ENCODE measurements around the gene SNX27.
"Not testable (repeated sequence)": the region's sequence is repeated elsewhere in the genome, so short reads cannot be mapped to it uniquely, and the experiment has no call there.

Gene SNX27

GRCh38 chr1:151612501-151613281 is 841 bp downstream of the SNX27 start:
- FAIRE-seq, result no peak

GRCh38 chr1:151613282-151613780 is 1.5 kb downstream of the SNX27 start:
- FAIRE-seq (no peak), DNase-seq (ENCODE audit: insufficient read length, low spot score) (no peak)
- no peak for TF ChIP-seq CTCF (IDR thresholded peaks at IDR 0.05; ENCODE audit: insufficient read depth, missing control alignments)

More at GRCh38 chr1:151612501-151613281, 841 bp downstream of the SNX27 start:
- no peak for DNase-seq (ENCODE audit: insufficient read length, low spot score)
- TF ChIP-seq CTCF (IDR thresholded peaks at IDR 0.05; ENCODE audit: insufficient read depth, missing control alignments), result no peak

- peak; percentile 16 for FAIRE-seq
These were observed 4.1 kb downstream of the SNX27 start for GRCh38 chr1:151615711-151616504.

DNA sequence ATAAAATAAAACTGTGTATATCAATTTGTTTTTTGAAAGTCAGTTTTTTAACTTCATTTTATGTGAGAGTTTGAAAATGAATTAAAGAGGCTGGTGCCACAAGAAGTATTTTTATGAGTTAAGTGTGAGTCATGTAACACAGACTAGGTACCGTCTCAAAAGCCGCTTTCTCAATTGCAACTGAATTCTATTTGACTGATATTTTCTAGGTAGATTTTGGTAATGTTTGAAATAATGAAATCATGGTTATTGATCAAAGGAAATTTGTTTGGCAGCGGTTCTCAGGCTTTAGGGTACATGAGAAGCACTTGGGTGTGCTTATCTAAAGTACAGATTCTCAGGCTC is 4.6 kb downstream of the SNX27 start:
- FAIRE-seq (no peak), DNase-seq (ENCODE audit: insufficient read length, low spot score) (no peak)
- no peak for TF ChIP-seq CTCF (IDR thresholded peaks at IDR 0.05; ENCODE audit: insufficient read depth, missing control alignments)

More at GRCh38 chr1:151615711-151616504, 4.1 kb downstream of the SNX27 start:
- DNase-seq (ENCODE audit: insufficient read length, low spot score), result no peak
- no peak for TF ChIP-seq CTCF (IDR thresholded peaks at IDR 0.05; ENCODE audit: insufficient read depth, missing control alignments)

DNA sequence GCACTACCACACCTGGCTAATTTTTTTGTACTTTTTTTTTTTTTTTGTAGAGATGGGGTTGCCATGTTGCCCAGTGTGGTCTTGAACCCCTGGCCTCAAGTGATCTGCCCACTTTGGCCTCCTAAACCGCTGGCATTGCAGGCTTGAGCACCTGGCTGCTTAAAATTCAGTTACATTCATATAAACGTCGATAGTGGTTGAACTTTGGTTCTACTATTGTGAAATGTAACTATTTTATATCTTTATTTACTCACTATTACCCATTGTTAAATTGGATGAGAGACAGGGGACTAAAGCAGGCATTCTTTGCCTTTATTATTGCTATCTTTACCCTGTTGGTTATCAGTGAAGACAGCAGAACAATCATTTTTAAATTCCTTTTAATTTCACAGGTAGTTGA is 6.2 kb downstream of the SNX27 start:
- DNase-seq (ENCODE audit: insufficient read length, low spot score) (no peak), FAIRE-seq (no peak)
- no peak for TF ChIP-seq CTCF (IDR thresholded peaks at IDR 0.05; ENCODE audit: insufficient read depth, missing control alignments)

DNA sequence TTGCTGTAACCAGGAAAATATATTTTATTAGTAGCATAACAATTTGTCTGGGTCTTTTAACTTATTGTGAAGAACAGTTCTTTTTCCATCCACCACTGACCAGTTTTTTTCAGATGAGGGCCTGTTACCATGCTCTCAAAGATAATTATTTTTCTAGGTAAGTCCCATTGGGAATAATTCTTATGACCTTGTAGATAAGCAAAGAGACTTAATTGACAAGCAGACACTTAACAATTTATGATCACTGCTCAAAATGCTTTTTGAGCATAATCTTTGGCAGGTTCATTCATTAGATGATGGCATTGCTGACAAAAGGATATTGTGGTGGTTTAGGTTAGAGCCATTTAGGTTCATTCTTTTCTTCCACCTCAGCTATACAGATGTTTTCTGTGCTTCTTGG is 6.6 kb downstream of the SNX27 start:
- TF ChIP-seq CTCF (IDR thresholded peaks at IDR 0.05; ENCODE audit: insufficient read depth, missing control alignments), result no peak
- DNase-seq (ENCODE audit: insufficient read length, low spot score) (no peak), FAIRE-seq (no peak)

DNA sequence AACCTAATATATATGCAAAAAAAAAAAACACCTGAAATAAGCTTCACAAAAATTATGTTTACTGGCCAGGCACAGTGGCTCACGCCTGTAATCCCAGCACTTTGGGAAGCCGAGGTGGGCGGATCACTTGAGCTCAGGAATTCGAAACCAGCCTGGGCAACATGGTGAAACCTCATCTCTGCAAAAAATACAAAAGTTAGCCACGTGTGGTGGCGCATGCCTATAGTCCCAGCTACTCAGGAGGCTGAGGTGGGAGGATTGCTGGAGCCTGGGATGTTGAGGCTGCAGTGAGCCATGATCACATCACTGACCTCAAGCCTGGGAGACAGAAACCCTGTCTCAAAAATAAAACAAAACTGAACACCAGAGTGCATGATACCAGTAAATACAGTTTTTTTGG is 7.1 kb downstream of the SNX27 start:
- DNase-seq (ENCODE audit: insufficient read length, low spot score); FAIRE-seq: not testable (repeated sequence)
